KG1 (cell line): ENCODE data around the gene CCDC50.

Source experiments
- DNase-seq: peaks from one replicate; lab custom pipeline; 2025; lab: John Stamatoyannopoulos, UW

CCDC50 gene

GRCh38 chr3:191350396-191351090, 21.3 kb downstream of the CCDC50 start:
- no peak for DNase-seq

- DNase-seq: no peak
Measured at GRCh38 chr3:191352014-191352413, 22.8 kb downstream of the CCDC50 start.

- no peak for DNase-seq
Measured at GRCh38 chr3:191353022-191353777, 24.0 kb downstream of the CCDC50 start.

GRCh38 chr3:191355406-191355805, 26.2 kb downstream of the CCDC50 start:
- DNase-seq: no peak

GRCh38 chr3:191356631-191357439, 27.6 kb downstream of the CCDC50 start:
- no peak for DNase-seq

GRCh38 chr3:191357909-191358308, 28.7 kb downstream of the CCDC50 start:
- DNase-seq: no peak

GRCh38 chr3:191358929-191359328, 29.7 kb downstream of the CCDC50 start:
- DNase-seq: no peak

GRCh38 chr3:191360620-191361019, 31.4 kb downstream of the CCDC50 start:
- no peak for DNase-seq

- no peak for DNase-seq
Measured at GRCh38 chr3:191361456-191361855, 32.3 kb downstream of the CCDC50 start.

GRCh38 chr3:191362037-191362436, 32.8 kb downstream of the CCDC50 start:
- no peak for DNase-seq

GRCh38 chr3:191362524-191363090, 33.4 kb downstream of the CCDC50 start:
- no peak for DNase-seq

- DNase-seq: no peak
Measured at GRCh38 chr3:191363221-191363620, 34.0 kb downstream of the CCDC50 start.

GRCh38 chr3:191366675-191367074, 37.5 kb downstream of the CCDC50 start:
- DNase-seq: no peak

- DNase-seq: no peak
Measured at GRCh38 chr3:191368755-191369615, 39.8 kb downstream of the CCDC50 start.

GRCh38 chr3:191369616-191370010, 40.4 kb downstream of the CCDC50 start:
- no peak for DNase-seq

GRCh38 chr3:191372122-191372521, 42.9 kb downstream of the CCDC50 start:
- DNase-seq: no peak

- no peak for DNase-seq
Measured at GRCh38 chr3:191373327-191373726, 44.1 kb downstream of the CCDC50 start.

GRCh38 chr3:191376516-191377141, 47.4 kb downstream of the CCDC50 start:
- no peak for DNase-seq

- DNase-seq: no peak
Measured at GRCh38 chr3:191378142-191378812, 49.1 kb downstream of the CCDC50 start.

GRCh38 chr3:191379446-191379845, 50.3 kb downstream of the CCDC50 start:
- no peak for DNase-seq
